Central memory CD8-positive, alpha-beta T cell (primary cell): ENCODE measurements around the gene HIBCH.
"Not testable (repeated sequence)": the region's sequence is repeated elsewhere in the genome, so short reads cannot be mapped to it uniquely, and the experiment has no call there.

Experiments
- ATAC-seq: fragments of 150-1000 bp; cut with Tn5 transposase; replicated peaks from 2 replicates; pipeline ENCODE4 v1.10.0; 2022; ENCODE audit warnings: mild to moderate bottlenecking, moderate FRiP score, moderate number of reproducible peaks; ENCODE audit not compliant: poor library complexity, severe bottlenecking; ENCODE audit errors: extremely low read depth
- DNase-seq, 2 donors: peaks; one replicate each; pipeline ENCODE4 v3.0.0; 2021; ENCODE audit warnings: low spot score in 2 of 2
- H3K27ac Mint-ChIP-seq: one replicate; pipeline ENCODE4 v1.8.0; 2022; ENCODE audit warnings: low read depth, mild to moderate bottlenecking, moderate library complexity, mixed read lengths
- H3K27me3 Mint-ChIP-seq: one replicate; pipeline ENCODE4 v1.8.0; 2022; ENCODE audit warnings: mixed read lengths
- H3K36me3 Mint-ChIP-seq: one replicate; pipeline ENCODE4 v1.8.0; 2022; ENCODE audit warnings: mild to moderate bottlenecking, moderate library complexity, mixed read lengths; ENCODE audit not compliant: insufficient read depth
- H3K4me1 Mint-ChIP-seq: one replicate; pipeline ENCODE4 v1.8.0; 2022; ENCODE audit warnings: mixed read lengths
- H3K4me3 Mint-ChIP-seq: one replicate; pipeline ENCODE4 v1.8.0; 2022; ENCODE audit warnings: mild to moderate bottlenecking, moderate library complexity, mixed read lengths
- H3K9me3 Mint-ChIP-seq: one replicate; pipeline ENCODE4 v1.8.0; 2022; ENCODE audit warnings: mixed read lengths

The HIBCH gene

DNA sequence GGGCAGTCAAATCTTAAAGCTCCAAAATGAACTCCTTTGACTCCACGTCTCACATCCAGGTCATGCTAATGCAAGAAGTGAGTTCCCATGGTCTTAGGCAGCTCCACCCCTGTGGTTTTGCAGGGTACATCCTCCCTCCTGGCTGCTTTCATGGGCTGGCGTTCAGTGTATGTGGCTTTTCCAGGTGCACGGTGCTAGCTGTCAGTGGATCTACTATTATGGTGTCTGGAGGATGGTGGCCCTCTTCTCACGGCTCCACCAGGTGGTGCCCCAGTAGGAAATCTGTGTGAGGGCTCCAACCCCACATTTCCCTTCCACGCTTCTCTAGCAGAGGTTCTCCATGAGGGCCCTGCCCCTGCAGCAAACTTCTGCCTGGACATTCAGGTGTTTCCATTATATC lies 151.9 kb downstream of the HIBCH start:
- ATAC-seq (no peak), DNase-seq (no peak)
- no peak overlapping the region for H3K27ac Mint-ChIP-seq
- H3K9me3 Mint-ChIP-seq: peaks cover 9% of the 10 kb centered on the region
- no peaks in the 10 kb centered on the region for H3K27me3 Mint-ChIP-seq
- no peaks in the 10 kb centered on the region for H3K4me1 Mint-ChIP-seq
- no peak overlapping the region for H3K4me3 Mint-ChIP-seq
- H3K36me3 Mint-ChIP-seq: peaks cover under 1% of the 10 kb centered on the region

DNA sequence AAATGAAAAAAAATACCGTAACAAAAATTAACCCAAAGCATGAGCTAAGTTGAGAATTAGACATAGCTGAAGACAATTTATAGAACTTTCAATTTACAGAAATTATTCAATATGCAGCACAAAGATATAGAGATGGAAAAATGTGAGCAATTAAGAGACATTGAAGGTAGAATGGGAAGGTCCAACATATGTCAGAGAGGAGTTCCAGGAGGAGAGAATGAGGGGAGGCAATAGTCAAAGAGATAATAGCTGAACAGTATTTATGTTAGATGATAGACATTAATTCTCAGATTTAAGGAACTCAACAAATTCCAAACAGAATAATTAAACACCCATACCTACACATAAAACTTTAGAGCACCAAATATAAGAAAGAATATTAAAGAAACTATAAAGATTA lies 154.1 kb downstream of the HIBCH start:
- peaks cover 9% of the 10 kb centered on the region for H3K9me3 Mint-ChIP-seq

DNA sequence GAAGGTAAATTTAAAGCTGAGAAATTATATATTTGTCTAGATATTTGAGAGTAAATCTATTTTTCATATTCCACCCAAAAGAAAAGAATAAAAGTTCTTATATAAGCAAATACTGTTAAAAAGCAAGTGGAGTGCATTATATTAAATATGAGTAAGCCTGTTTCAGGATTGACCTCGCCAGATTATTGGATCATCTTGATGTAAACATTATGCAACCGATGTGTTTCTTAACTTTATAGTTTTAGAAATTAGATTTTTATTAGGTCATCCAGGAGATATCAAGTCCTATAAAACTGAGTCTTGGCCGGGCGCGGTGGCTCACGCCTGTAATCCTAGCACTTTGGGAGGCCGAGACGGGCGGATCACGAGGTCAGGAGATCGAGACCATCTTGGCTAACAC lies 156.8 kb downstream of the HIBCH start:
- Mint-ChIP-seq H3K4me1 (no peaks in the 10 kb centered on the region), H3K27me3 (no peaks in the 10 kb centered on the region), H3K4me3 (no peak overlapping the region), H3K27ac (no peak overlapping the region), H3K9me3 (no peaks in the 10 kb centered on the region), H3K36me3 (no peaks in the 10 kb centered on the region)
- ATAC-seq: no peak
- no peak for DNase-seq

More for the DNA sequence above, 154.1 kb downstream of the HIBCH start:
- Mint-ChIP-seq H3K36me3 (no peaks in the 10 kb centered on the region), H3K27ac (no peak overlapping the region), H3K27me3 (no peaks in the 10 kb centered on the region), H3K4me1 (no peaks in the 10 kb centered on the region), H3K4me3 (no peak overlapping the region)
- ATAC-seq: no peak
- DNase-seq: no peak

DNA sequence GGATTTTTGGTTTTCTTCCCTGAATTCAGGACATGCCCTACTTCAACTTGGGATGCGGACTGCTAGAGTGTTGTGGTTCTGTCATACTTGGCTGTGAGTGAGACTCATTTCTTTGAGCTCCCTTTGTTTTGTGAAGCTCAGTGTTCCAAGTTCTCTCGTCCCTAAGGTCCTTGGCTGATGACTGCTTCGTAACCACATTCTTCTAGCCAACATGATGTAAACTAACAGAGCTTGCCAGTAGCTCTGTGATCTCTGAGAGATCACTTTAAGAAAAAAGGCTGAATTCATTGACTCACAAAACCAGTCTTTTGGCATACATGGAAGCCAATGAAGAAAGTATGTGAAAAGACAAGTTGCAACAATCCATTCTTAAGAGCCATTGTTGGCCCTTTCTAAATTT lies 160.2 kb downstream of the HIBCH start:
- DNase-seq: no peak
- ATAC-seq: no peak
- Mint-ChIP-seq H3K9me3 (no peaks in the 10 kb centered on the region), H3K36me3 (no peaks in the 10 kb centered on the region), H3K4me1 (no peaks in the 10 kb centered on the region), H3K4me3 (no peak overlapping the region), H3K27me3 (peaks cover 8% of the 10 kb centered on the region), H3K27ac (no peak overlapping the region)

DNA sequence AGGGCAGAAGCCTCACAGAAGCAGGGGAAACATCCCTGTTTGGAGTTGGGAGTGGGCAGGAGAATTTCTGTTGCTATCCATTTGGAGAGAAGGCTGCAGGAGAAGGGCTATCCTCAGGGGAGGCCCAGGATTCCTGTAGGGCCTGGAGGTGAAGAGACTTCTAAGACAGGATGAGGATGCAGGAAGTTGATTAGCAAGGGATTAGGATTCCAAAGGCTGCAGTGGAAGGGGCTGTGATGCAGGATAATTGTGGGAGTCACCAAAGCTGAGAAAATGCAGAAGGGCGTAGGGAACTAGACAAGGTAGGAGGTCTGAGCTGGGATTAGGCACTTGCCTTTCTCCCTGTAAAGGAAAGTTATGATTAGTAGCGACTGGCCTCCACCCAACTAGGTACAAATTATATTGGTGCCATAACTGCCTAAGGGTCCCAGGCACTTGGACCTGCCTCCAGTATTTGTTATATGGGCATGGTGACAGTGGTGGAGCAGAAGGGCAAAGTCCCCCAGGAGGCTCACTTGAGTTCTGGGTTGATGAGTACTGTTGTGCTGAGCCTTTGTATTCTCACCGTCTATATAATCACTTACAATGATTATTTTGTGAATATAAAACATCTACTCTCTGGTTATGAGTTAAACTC lies 160.7 kb downstream of the HIBCH start:
- Mint-ChIP-seq H3K9me3 (no peaks in the 10 kb centered on the region), H3K27ac (no peak overlapping the region), H3K27me3 (peaks cover 13% of the 10 kb centered on the region), H3K4me3 (no peak overlapping the region), H3K36me3 (no peaks in the 10 kb centered on the region), H3K4me1 (no peaks in the 10 kb centered on the region)
- no peak for DNase-seq
- ATAC-seq: no peak

DNA sequence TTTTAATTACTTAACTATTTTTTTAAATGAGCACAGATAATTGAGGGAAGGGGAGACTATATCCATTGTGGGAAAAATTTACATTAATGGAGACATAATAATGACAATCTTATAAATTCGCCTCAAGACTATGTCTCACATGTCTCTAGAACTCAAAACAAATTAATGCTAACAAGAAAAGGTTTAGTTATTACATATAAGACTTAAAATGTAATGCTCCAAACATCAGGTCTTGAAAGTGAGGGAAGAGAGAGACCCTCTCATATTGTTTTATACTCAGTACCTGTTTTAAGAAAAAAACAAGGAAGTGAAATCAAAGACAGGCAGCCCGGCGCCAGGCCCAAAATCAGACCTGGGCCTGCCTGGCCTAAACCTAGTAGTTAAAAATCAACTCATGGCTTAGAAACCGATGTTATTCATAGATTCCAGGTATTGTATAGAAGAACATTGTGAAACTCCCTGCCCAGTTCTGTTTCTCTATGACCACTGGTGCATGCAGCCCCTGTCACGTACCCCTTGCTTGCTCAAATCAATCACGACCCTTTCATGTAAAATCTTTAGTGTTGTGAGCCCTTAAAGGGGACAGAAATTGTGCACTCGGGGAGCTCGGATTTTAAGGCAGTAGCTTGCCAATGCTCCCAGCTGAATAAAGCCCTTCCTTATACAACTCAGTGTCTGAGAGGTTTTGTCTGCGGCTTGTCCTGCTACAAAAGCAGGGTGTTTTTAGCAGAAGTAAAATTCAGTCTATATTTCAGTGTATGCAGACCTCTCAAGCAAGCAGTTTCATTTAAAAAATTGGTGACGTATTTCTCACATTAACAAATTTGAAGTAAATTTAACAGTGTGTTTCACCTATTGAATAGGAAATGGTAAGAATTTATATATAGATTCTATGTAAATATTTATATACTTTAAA lies 161.8 kb downstream of the HIBCH start:
- ATAC-seq, H3K27ac Mint-ChIP-seq, H3K4me3 Mint-ChIP-seq, H3K36me3 Mint-ChIP-seq, H3K9me3 Mint-ChIP-seq, DNase-seq, H3K4me1 Mint-ChIP-seq: not testable (repeated sequence)
- H3K27me3 Mint-ChIP-seq: peaks cover 13% of the 10 kb centered on the region

DNA sequence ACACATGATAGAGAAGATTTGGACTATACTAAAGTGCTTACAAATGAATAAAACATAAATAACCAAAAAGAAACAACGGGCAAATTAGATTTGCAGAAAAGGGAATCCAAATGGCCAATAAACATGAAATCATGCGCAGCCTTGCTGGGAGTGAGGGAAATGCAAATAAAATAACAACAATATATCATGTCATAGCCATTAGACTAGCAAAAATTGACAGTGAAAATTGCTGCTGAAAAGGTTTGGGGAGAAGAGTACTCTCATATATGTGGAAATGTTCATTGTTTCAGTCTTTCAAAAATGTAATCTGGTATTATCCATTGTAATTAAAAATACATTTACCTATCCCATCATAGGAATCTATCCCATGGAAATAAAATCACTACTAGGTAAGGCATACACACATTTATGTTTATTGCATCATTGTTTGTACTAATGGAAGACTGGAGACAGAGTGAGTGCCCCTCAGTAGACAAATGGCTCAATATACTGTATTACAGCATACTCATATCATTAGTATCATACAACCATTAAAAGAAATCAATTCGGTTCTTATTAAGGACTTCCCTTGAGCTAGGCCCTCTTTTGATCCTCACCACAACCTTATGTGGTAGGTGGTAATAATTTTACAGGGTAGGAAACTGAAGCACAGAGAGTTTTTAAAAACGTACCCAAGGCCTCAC lies 163.0 kb downstream of the HIBCH start:
- no peaks in the 10 kb centered on the region for H3K9me3 Mint-ChIP-seq
- H3K4me1 Mint-ChIP-seq: no peaks in the 10 kb centered on the region
- ATAC-seq: no peak
- no peak for DNase-seq
- peaks cover 13% of the 10 kb centered on the region for H3K27me3 Mint-ChIP-seq
- no peak overlapping the region for H3K27ac Mint-ChIP-seq
- no peaks in the 10 kb centered on the region for H3K36me3 Mint-ChIP-seq
- H3K4me3 Mint-ChIP-seq: no peak overlapping the region
